Naive thymus-derived CD8-positive, alpha-beta T cell (primary cell): ENCODE measurements around the gene PDCD1LG2. TPM values are rescaled to one million over a fixed set of nuclear protein-coding genes. Genes with fewer than 3 reads are reported as not detected.
A peak's percentile ranks its signal among the peaks of the same experiment; 100 is the strongest.

Experiments used
- ATAC-seq, 2 donors: fragments of 150-1000 bp; cut with Tn5 transposase in 1 of 2; sonication (Bioruptor Pico), chemical (Tn5 transposase) in 1 of 2; 1 replicate in 1 of 2; 2 replicates in 1 of 2; pipeline ENCODE4 v1.10.0; 2021; ENCODE audit warnings: mild to moderate bottlenecking in 2 of 2, moderate library complexity in 2 of 2
- POLR2A ChIA-PET: fragments of 350-600 bp; sonication (Branson Sonifier 250); formaldehyde crosslinking; loops from one replicate; lab custom pipeline; 2021; ENCODE audit warnings: antibody characterized with exemption; lab: Charles Lee
- DNase-seq, 10 donors: peaks; one replicate each; pipeline versions ENCODE4 v3.0.0 to v3.0.0-alpha.2; 2020 to 2022
- H3K27ac Mint-ChIP-seq, 10 donors: one replicate each; pipeline ENCODE4 v1.8.0; 2020 to 2022; ENCODE audit warnings: mild to moderate bottlenecking in 10 of 10, mixed read lengths in 10 of 10, moderate library complexity in 4 of 10, inconsistent platforms in 1 of 10
- H3K27me3 Mint-ChIP-seq, 5 donors: one replicate each; pipeline ENCODE4 v1.8.0; 2021 to 2022; ENCODE audit warnings: mixed read lengths in 5 of 5
- H3K36me3 Mint-ChIP-seq, 3 donors: one replicate each; pipeline ENCODE4 v1.8.0; 2020 to 2022; ENCODE audit warnings: mixed read lengths in 3 of 3, mild to moderate bottlenecking in 2 of 3, inconsistent platforms in 1 of 3
- H3K4me1 Mint-ChIP-seq, 4 donors: one replicate each; pipeline ENCODE4 v1.8.0; 2021 to 2022; ENCODE audit warnings: mixed read lengths in 4 of 4
- H3K4me3 Mint-ChIP-seq, 10 donors: one replicate each; pipeline ENCODE4 v1.8.0; 2020 to 2022; ENCODE audit warnings: mild to moderate bottlenecking in 10 of 10, mixed read lengths in 10 of 10, moderate library complexity in 6 of 10, inconsistent platforms in 1 of 10
- H3K9me3 Mint-ChIP-seq, 9 donors: one replicate each; pipeline ENCODE4 v1.8.0; 2020 to 2022; ENCODE audit warnings: mixed read lengths in 9 of 9, mild to moderate bottlenecking in 3 of 9, inconsistent platforms in 1 of 9, moderate library complexity in 1 of 9
- polyA plus RNA-seq, 3 donors: library from polyadenylated mRNA; unstranded; fragments of 300-500 nt; fragmentation: Illumina TruSeq; gene quantifications; one replicate each; pipeline ENCODE4 v1.2.3, GENCODE V29; 2021
- total RNA-seq, 8 experiments: library from RNA in 2 of 8; stranded (reverse) in 2 of 8; gene quantifications; one replicate each; pipeline ENCODE4 v1.2.3 and lab custom pipeline; 2021 to 2026

PDCD1LG2 gene
- total and polyA plus RNA-seq, 5 experiments from 2014 or later: not detected

GRCh38 chr9:5563417-5563815, 53.1 kb downstream of the PDCD1LG2 start:
- peaks cover 0 to 3% (median 0%) of the 10 kb centered on the region in 9 donors for H3K9me3 Mint-ChIP-seq
- H3K36me3 Mint-ChIP-seq: peaks cover 0 to 3% (median 0%) of the 10 kb centered on the region in 3 donors
- POLR2A ChIA-PET: interaction anchor here (0.7 to 1.7 kb wide), 3 partner anchors 8 to 113 kb away, joined by 3 to 6 read pairs (median 4); partner anchors contain the start of gene CD274
- H3K27me3 Mint-ChIP-seq: no peaks in the 10 kb centered on the region
- ATAC-seq (no peak), DNase-seq (no peak)
- H3K27ac Mint-ChIP-seq: peak overlapping the region in 6 of 10 donors; percentile 0 to 42 (median 31)
- H3K4me3 Mint-ChIP-seq: no peak overlapping the region
- H3K4me1 Mint-ChIP-seq: peaks cover 25 to 47% (median 34%) of the 10 kb centered on the region in 4 donors

GRCh38 chr9:5563886-5564285, 53.6 kb downstream of the PDCD1LG2 start:
- peaks cover 27 to 47% (median 34%) of the 10 kb centered on the region in 4 donors for H3K4me1 Mint-ChIP-seq
- H3K36me3 Mint-ChIP-seq: peaks cover 0 to 3% (median 0%) of the 10 kb centered on the region in 3 donors
- POLR2A ChIA-PET: interaction anchor here (0.7 to 1.7 kb wide), 2 partner anchors 9 to 114 kb away, joined by 3 to 4 read pairs; partner anchors contain the start of gene CD274
- peaks cover 0 to 3% (median 0%) of the 10 kb centered on the region in 9 donors for H3K9me3 Mint-ChIP-seq
- ATAC-seq: no peak
- no peak overlapping the region for H3K4me3 Mint-ChIP-seq
- peak overlapping the region in 2 of 10 donors; percentile 0 to 27 for H3K27ac Mint-ChIP-seq
- H3K27me3 Mint-ChIP-seq: no peaks in the 10 kb centered on the region
- DNase-seq: no peak

- H3K4me1 Mint-ChIP-seq: peaks cover 20 to 40% (median 30%) of the 10 kb centered on the region in 4 donors
- DNase-seq: no peak
- peaks cover 0 to 3% (median 0%) of the 10 kb centered on the region in 3 donors for H3K36me3 Mint-ChIP-seq
- no peak for ATAC-seq
- no peak overlapping the region for H3K27ac Mint-ChIP-seq
- H3K4me3 Mint-ChIP-seq: no peak overlapping the region
- H3K27me3 Mint-ChIP-seq: no peaks in the 10 kb centered on the region
- H3K9me3 Mint-ChIP-seq: peaks cover 0 to 3% (median 0%) of the 10 kb centered on the region in 9 donors
- POLR2A ChIA-PET: interaction anchor here (1.6 kb wide), 1 partner anchor 9 kb away, joined by 5 read pairs; no protein-coding TSS in a partner anchor
Observed at GRCh38 chr9:5566054-5566618, 55.8 kb downstream of the PDCD1LG2 start.

- ATAC-seq: no peak
- no peak for DNase-seq
- H3K9me3 Mint-ChIP-seq: peaks cover 0 to 2% (median 0%) of the 10 kb centered on the region in 9 donors
- H3K27me3 Mint-ChIP-seq: no peaks in the 10 kb centered on the region
- peak overlapping the region in 7 of 10 donors; percentile 12 to 60 (median 54) for H3K4me3 Mint-ChIP-seq
- H3K27ac Mint-ChIP-seq: peak overlapping the region in 8 of 10 donors; percentile 5 to 57 (median 24)
- H3K4me1 Mint-ChIP-seq: peaks cover 13 to 23% (median 17%) of the 10 kb centered on the region in 4 donors
- POLR2A ChIA-PET: interaction anchor here (0.7 kb wide), 1 partner anchor 10 kb away, joined by 5 read pairs; no protein-coding TSS in a partner anchor
- H3K36me3 Mint-ChIP-seq: no peaks in the 10 kb centered on the region
Observed at GRCh38 chr9:5568868-5569267, 58.5 kb downstream of the PDCD1LG2 start.

GRCh38 chr9:5569409-5569808, 59.1 kb downstream of the PDCD1LG2 start:
- Mint-ChIP-seq H3K27me3 (no peaks in the 10 kb centered on the region), H3K4me3 (no peak overlapping the region), H3K4me1 (peaks cover 13 to 23% (median 17%) of the 10 kb centered on the region in 4 donors), H3K27ac (peak overlapping the region in 1 of 10 donors; percentile 48), H3K36me3 (no peaks in the 10 kb centered on the region), H3K9me3 (peaks cover 0 to 2% (median 0%) of the 10 kb centered on the region in 9 donors)
- POLR2A ChIA-PET: interaction anchor here (0.6 kb wide), 1 partner anchor 61 kb away, joined by 3 read pairs; no protein-coding TSS in a partner anchor
- no peak for ATAC-seq
- no peak for DNase-seq

- no peak overlapping the region for H3K4me3 Mint-ChIP-seq
- no peak for DNase-seq
- H3K27me3 Mint-ChIP-seq: no peaks in the 10 kb centered on the region
- no peak overlapping the region for H3K27ac Mint-ChIP-seq
- peaks cover 0 to 2% (median 0%) of the 10 kb centered on the region in 9 donors for H3K9me3 Mint-ChIP-seq
- POLR2A ChIA-PET: interaction anchor here (0.6 to 1.1 kb wide), 2 partner anchors 13 to 62 kb away, joined by 3 to 5 read pairs; no protein-coding TSS in a partner anchor
- ATAC-seq: no peak
- peaks cover 11 to 23% (median 17%) of the 10 kb centered on the region in 4 donors for H3K4me1 Mint-ChIP-seq
- no peaks in the 10 kb centered on the region for H3K36me3 Mint-ChIP-seq
Observed at GRCh38 chr9:5569891-5570290, 59.6 kb downstream of the PDCD1LG2 start.

- peaks cover 0 to 2% (median 0%) of the 10 kb centered on the region in 9 donors for H3K9me3 Mint-ChIP-seq
- no peak overlapping the region for H3K27ac Mint-ChIP-seq
- POLR2A ChIA-PET: interaction anchor here (1.1 kb wide), 1 partner anchor 12 kb away, joined by 4 read pairs; no protein-coding TSS in a partner anchor
- DNase-seq (no peak), ATAC-seq (no peak)
- H3K4me1 Mint-ChIP-seq: peaks cover 11 to 21% (median 20%) of the 10 kb centered on the region in 4 donors
- H3K27me3 Mint-ChIP-seq: no peaks in the 10 kb centered on the region
- peaks cover 0 to 2% (median 0%) of the 10 kb centered on the region in 3 donors for H3K36me3 Mint-ChIP-seq
- no peak overlapping the region for H3K4me3 Mint-ChIP-seq
Observed at GRCh38 chr9:5571629-5572232, 61.4 kb downstream of the PDCD1LG2 start.

- H3K27me3 Mint-ChIP-seq: no peaks in the 10 kb centered on the region
- peaks cover 0 to 5% (median 0%) of the 10 kb centered on the region in 3 donors for H3K36me3 Mint-ChIP-seq
- no peak overlapping the region for H3K27ac Mint-ChIP-seq
- POLR2A ChIA-PET: interaction anchor here (1.2 kb wide), 1 partner anchor 9 kb away, joined by 5 read pairs; no protein-coding TSS in a partner anchor
- ATAC-seq (no peak), DNase-seq (no peak)
- peaks cover 6 to 21% (median 12%) of the 10 kb centered on the region in 4 donors for H3K4me1 Mint-ChIP-seq
- H3K4me3 Mint-ChIP-seq: no peak overlapping the region
- H3K9me3 Mint-ChIP-seq: peaks cover 0 to 2% (median 0%) of the 10 kb centered on the region in 9 donors
Observed at GRCh38 chr9:5574097-5574496, 63.8 kb downstream of the PDCD1LG2 start.

GRCh38 chr9:5575000-5575399, 64.7 kb downstream of the PDCD1LG2 start:
- POLR2A ChIA-PET: interaction anchor here (1.2 kb wide), 1 partner anchor 10 kb away, joined by 5 read pairs; no protein-coding TSS in a partner anchor
- H3K9me3 Mint-ChIP-seq: peaks cover 0 to 2% (median 0%) of the 10 kb centered on the region in 9 donors
- no peak for DNase-seq

GRCh38 chr9:5577225-5577624, 66.9 kb downstream of the PDCD1LG2 start:
- peaks cover 0 to 5% (median 0%) of the 10 kb centered on the region in 3 donors for H3K36me3 Mint-ChIP-seq
- no peak overlapping the region for H3K27ac Mint-ChIP-seq
- no peak for ATAC-seq
- no peaks in the 10 kb centered on the region for H3K27me3 Mint-ChIP-seq
- peaks cover 0 to 2% (median 0%) of the 10 kb centered on the region in 9 donors for H3K9me3 Mint-ChIP-seq
- H3K4me3 Mint-ChIP-seq: no peak overlapping the region
- DNase-seq: no peak
- POLR2A ChIA-PET: no interaction called here
- H3K4me1 Mint-ChIP-seq: peaks cover 6 to 14% (median 8%) of the 10 kb centered on the region in 4 donors

More at GRCh38 chr9:5575000-5575399, 64.7 kb downstream of the PDCD1LG2 start:
- Mint-ChIP-seq H3K27me3 (no peaks in the 10 kb centered on the region), H3K4me3 (no peak overlapping the region), H3K36me3 (peaks cover 0 to 5% (median 0%) of the 10 kb centered on the region in 3 donors), H3K27ac (no peak overlapping the region), H3K4me1 (peaks cover 2 to 14% (median 6%) of the 10 kb centered on the region in 4 donors)
- ATAC-seq: no peak

GRCh38 chr9:5578018-5578697, 67.8 kb downstream of the PDCD1LG2 start:
- Mint-ChIP-seq H3K4me1 (peaks cover 8 to 19% (median 14%) of the 10 kb centered on the region in 4 donors), H3K27me3 (no peaks in the 10 kb centered on the region), H3K9me3 (peaks cover 0 to 2% (median 0%) of the 10 kb centered on the region in 9 donors), H3K27ac (peak overlapping the region in 2 of 10 donors; percentile 12 to 46), H3K36me3 (peaks cover 0 to 5% (median 0%) of the 10 kb centered on the region in 3 donors), H3K4me3 (no peak overlapping the region)
- ATAC-seq (no peak), DNase-seq (no peak)
- POLR2A ChIA-PET: no interaction called here

- POLR2A ChIA-PET: no interaction called here
- Mint-ChIP-seq H3K36me3 (peaks cover 0 to 5% (median 0%) of the 10 kb centered on the region in 3 donors), H3K27ac (peak overlapping the region in 2 of 10 donors; percentile 12 to 46), H3K4me3 (no peak overlapping the region), H3K27me3 (no peaks in the 10 kb centered on the region), H3K4me1 (peaks cover 8 to 23% (median 16%) of the 10 kb centered on the region in 4 donors), H3K9me3 (peaks cover 0 to 2% (median 0%) of the 10 kb centered on the region in 9 donors)
- ATAC-seq (no peak), DNase-seq (no peak)
Observed at GRCh38 chr9:5578698-5579085, 68.4 kb downstream of the PDCD1LG2 start.
